GM15510 (cell line): ENCODE results near the gene FMO3.

Source experiments
- POLR2A ChIP-seq: IDR thresholded peaks from 3 replicates; pipeline ENCODE4 v1.6.1; 2011; ENCODE audit warnings: borderline replicate concordance; ENCODE audit not compliant: insufficient read length; ENCODE audit errors: extremely low read depth

Gene FMO3

GRCh38 chr1:171107262-171107940 is 16.7 kb downstream of the FMO3 start:
- no peak for TF ChIP-seq POLR2A

GRCh38 chr1:171107969-171108368 is 17.3 kb downstream of the FMO3 start:
- no peak for TF ChIP-seq POLR2A

DNA sequence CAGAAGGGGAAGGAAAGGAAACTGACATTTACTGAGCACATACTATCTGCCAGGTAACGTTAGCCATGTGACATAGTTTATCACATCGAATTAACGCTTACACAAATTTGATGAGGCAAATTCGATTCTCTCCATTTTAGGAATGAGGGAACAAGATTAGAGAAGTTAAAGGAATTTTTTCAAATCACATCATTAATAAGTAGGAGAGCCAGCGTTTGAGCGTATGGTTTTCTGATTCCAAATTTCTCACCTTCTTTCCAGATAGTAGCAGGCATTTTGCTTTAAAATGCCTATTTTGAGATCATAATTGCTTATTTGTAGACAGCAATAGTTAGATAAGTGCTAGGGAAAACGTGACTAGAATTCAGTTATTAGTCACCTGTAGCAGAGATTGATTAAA is 19.3 kb downstream of the FMO3 start:
- no peak for TF ChIP-seq POLR2A

- TF ChIP-seq POLR2A = no peak
Observed at GRCh38 chr1:171110621-171111326, 20.1 kb downstream of the FMO3 start.

- no peak for TF ChIP-seq POLR2A
Observed at GRCh38 chr1:171112119-171112518, 21.4 kb downstream of the FMO3 start.

DNA sequence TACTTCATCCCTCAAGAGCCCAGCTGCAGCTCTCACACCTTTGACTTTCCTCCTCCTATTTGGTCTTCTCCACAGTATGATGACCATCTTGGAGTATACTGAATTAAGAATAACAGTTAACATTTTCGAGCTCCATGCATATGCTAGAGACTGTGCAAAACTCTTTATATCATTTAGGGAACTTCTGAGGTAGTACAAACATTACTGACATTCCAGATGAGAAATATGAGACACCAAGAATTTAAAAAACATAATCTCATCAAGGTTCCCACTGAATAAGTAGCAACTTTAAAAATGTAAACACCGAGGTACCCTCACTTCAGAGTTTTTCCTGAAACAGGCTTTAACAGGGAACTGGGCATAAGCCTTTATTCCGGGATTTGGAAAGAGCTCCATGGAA is 22.7 kb downstream of the FMO3 start:
- no peak for TF ChIP-seq POLR2A

DNA sequence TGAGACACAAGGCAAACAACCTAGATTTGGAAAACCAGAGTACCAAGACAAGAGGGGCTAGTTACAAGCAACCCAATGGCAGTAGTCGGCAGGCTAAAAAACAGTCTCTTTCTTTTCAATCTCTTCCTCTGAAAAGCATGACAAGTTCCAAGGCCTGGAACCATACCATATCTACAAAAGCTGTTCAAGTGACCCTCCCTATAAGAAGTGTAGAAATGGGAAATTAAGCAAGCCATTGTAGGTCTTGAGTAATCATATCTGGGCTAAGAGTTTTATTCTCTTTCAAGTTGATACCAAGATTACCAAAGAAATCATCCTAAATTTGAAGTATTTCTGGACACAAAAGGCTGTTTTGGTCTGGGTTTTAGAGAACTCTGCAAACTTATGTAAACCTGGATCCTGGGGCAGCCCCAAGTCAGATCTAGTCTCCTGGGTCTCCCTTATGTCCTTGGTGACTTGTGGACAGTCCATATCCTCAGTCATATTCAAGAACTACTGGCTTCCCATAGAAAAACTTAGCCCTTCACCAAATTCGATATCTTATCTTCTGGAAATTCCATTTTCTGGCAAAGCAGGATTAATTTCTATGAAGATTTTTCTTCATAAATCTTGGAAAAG is 24.7 kb downstream of the FMO3 start:
- no peak for TF ChIP-seq POLR2A

GRCh38 chr1:171116676-171117075 is 26.0 kb downstream of the FMO3 start:
- no peak for TF ChIP-seq POLR2A

DNA sequence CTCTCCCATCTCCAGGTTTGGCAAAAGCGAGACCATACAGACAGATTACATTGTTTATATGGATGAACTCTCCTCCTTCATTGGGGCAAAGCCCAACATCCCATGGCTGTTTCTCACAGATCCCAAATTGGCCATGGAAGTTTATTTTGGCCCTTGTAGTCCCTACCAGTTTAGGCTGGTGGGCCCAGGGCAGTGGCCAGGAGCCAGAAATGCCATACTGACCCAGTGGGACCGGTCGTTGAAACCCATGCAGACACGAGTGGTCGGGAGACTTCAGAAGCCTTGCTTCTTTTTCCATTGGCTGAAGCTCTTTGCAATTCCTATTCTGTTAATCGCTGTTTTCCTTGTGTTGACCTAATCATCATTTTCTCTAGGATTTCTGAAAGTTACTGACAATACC is 26.4 kb downstream of the FMO3 start:
- no peak for TF ChIP-seq POLR2A

GRCh38 chr1:171119648-171120047 is 28.9 kb downstream of the FMO3 start:
- no peak for TF ChIP-seq POLR2A

- no peak for TF ChIP-seq POLR2A
Observed at GRCh38 chr1:171122299-171122698, 31.6 kb downstream of the FMO3 start.

DNA sequence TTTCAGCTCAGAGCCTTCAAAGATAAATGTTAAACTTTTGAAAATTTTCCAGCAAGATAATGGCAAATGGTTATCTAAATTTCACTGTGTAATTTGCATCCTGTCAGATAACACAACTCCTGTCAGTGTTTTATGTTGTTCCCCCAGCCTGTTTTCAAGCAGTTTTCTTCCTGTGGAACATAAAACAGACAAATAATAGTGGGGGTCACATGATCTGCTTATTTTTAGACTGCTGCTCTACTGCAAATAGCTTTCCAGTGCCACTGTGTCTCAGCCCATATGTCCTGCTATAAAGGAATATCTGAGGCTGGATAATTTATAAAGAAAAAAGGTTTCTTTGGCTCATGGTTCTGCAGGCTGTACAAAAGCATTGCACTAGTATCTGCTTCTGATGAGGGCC is 32.2 kb downstream of the FMO3 start:
- TF ChIP-seq POLR2A = no peak

DNA sequence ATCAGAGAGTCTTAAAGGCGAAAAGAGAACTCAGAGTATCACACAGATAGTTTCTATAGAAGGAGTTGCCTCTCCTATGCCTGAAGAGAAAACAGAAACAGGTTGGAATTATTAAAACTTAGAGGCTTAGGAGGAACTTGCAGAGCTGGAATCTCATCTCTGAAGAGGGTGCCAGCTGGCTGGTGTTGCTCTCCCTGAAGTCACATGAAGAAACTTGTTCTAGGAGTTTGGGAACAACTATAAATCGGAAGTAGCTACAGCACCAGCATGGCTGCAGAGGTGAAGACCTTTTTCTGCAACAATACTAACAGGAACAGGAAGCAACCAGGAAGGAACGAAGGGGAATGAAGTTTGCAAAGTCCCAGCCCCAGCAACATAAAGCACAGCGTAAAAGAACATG is 35.8 kb downstream of the FMO3 start:
- TF ChIP-seq POLR2A = no peak

- TF ChIP-seq POLR2A = no peak
Observed at GRCh38 chr1:171127099-171127498, 36.4 kb downstream of the FMO3 start.

DNA sequence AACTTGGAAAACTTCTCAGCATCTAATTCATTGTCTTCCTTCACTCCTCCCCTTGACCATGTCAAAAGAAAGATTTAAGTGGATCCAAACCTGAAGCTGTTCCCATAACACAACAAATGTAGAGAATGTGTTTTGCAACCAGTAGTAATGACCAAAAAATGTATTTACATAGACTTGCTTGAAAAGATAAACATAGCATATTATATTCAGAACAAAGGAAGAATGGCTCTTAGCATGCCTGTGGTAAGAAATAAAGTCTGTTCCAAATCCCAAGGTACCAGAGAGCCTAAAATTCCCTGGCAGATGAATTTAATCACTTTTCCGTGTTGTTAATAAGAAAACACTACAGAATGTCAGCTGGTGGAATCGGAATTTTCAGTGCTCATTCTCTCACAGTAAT is 36.8 kb downstream of the FMO3 start:
- no peak for TF ChIP-seq POLR2A

DNA sequence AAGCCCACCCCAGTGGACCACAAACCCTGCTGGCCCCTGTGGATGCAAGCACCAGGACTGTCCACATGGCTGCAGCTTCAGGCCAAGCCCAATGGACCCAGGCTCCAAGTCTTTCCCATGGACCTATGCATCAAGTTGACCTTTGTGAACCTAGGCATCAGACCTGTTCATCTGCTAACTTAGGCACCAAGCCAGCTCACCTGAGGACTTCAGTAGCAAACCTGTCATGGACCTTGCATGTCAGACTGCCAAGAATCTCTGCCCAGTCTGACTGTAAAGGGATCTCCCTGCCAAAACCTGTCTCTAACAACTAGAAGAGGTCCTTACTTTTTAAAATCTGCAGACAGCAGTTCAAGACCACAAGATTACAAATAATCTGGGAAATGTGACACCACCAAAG is 37.8 kb downstream of the FMO3 start:
- TF ChIP-seq POLR2A = no peak
